Right cardiac atrium (tissue), 5 donors: Measurements from ENCODE around the gene CIROP. TPM values are rescaled to one million over a fixed set of nuclear protein-coding genes. Genes with fewer than 3 reads are reported as not detected.

ENCODE experiments used
- ATAC-seq, 2 donors: fragments of 200-7000 bp; cut with Tn5 transposase; one replicate each; pipeline versions ENCODE4 v1.8.0 to v1.9.1; 2020; ENCODE audit warnings: moderate library complexity in 2 of 2, mild to moderate bottlenecking in 1 of 2
- DNase-seq, 3 donors: peaks; one replicate each; pipeline ENCODE4 v3.0.0-alpha.2; 2020
- H3K27ac ChIP-seq: one replicate; pipeline ENCODE4 v1.5.1; 2013; ENCODE audit warnings: mild to moderate bottlenecking, low read length, control low read depth, moderate library complexity
- H3K27me3 ChIP-seq: one replicate; pipeline ENCODE4 v1.6.1; 2013; ENCODE audit not compliant: control insufficient read depth, insufficient read depth
- H3K4me1 ChIP-seq: one replicate; pipeline ENCODE4 v1.6.1; 2013; ENCODE audit warnings: low read length; ENCODE audit not compliant: control insufficient read depth, insufficient read depth
- H3K4me3 ChIP-seq: one replicate; pipeline ENCODE4 v1.5.1; 2013; ENCODE audit warnings: low read length, control low read depth
- H3K9me3 ChIP-seq: one replicate; pipeline ENCODE4 v1.6.1; 2013; ENCODE audit warnings: low read length; ENCODE audit not compliant: control insufficient read depth
- WGBS: extraction: QIAGEN DNeasy Blood & Tissue Kit; methylation state at CpG from one replicate; pipeline ENCODE4 v1.1.7; 2013; 5-methylcytosine and 5-hydroxymethylcytosine counted together
- intact Hi-C, 4 donors: fragments of 100-400 bp; cut with DNase I; formaldehyde crosslinking; loops; one replicate each; pipeline versions ENCODE4 v1.11.0 to v1.14.0; 2022 to 2023
- polyA plus RNA-seq: library from polyadenylated mRNA; stranded (reverse); fragments of 200-250 nt; gene quantifications from one replicate; pipeline ENCODE4 v1.2.3, GENCODE V29; 2013
- total RNA-seq, 4 donors: library from RNA; stranded (reverse); fragmentation: NEBNext Ultra II Directional; extraction: Animal tissue kit (Norgen Biotek cat#: 25700); gene quantifications; one replicate each; pipeline ENCODE4 v1.2.1, GENCODE V29; 2021
- donor health status: healthy with polysubstance abuse.
- donor health status: DM: no; HTN: yes; CAD: no.
- donor health status: DM: no; HTN: no; CAD: no.
- donor health status: DM: no; HTN: yes; CAD: no; lungs with severe emphysema.
- donor health status: DM: yes; HTN: yes; CAD: no.

The CIROP gene
- total and polyA plus RNA-seq, 5 donors = not detected

- intact Hi-C loops = no loop called here
- no peaks in the 10 kb centered on the region for H3K27me3 ChIP-seq
- H3K9me3 ChIP-seq = no peaks in the 10 kb centered on the region
- no peak overlapping the region for H3K27ac ChIP-seq
- no peak overlapping the region for H3K4me3 ChIP-seq
- WGBS = 35% methylated on average over 4 of the region's 4 CpGs
- ATAC-seq (no peak), DNase-seq (no peak)
- H3K4me1 ChIP-seq = peaks cover 2% of the 10 kb centered on the region
Observed at GRCh38 chr14:23090254-23090636, 14.5 kb downstream of the CIROP start.

- WGBS = 80% methylated on average over 12 of the region's 12 CpGs
- DNase-seq (no peak), ATAC-seq (no peak)
- Histone ChIP-seq H3K4me3 (no peak overlapping the region), H3K9me3 (no peaks in the 10 kb centered on the region), H3K27me3 (no peaks in the 10 kb centered on the region), H3K4me1 (peaks cover 2% of the 10 kb centered on the region), H3K27ac (no peak overlapping the region)
- intact Hi-C loops = no loop called here
Observed at GRCh38 chr14:23089498-23090253, 15.1 kb downstream of the CIROP start.

GRCh38 chr14:23086565-23086964 is 18.2 kb downstream of the CIROP start:
- Histone ChIP-seq H3K9me3 (no peaks in the 10 kb centered on the region), H3K27me3 (no peaks in the 10 kb centered on the region), H3K4me3 (no peak overlapping the region), H3K27ac (no peak overlapping the region), H3K4me1 (peaks cover 2% of the 10 kb centered on the region)
- intact Hi-C loops = no loop called here
- DNase-seq (no peak), ATAC-seq (no peak)
- 87% methylated on average over 1 of the region's 1 CpG for WGBS

DNA sequence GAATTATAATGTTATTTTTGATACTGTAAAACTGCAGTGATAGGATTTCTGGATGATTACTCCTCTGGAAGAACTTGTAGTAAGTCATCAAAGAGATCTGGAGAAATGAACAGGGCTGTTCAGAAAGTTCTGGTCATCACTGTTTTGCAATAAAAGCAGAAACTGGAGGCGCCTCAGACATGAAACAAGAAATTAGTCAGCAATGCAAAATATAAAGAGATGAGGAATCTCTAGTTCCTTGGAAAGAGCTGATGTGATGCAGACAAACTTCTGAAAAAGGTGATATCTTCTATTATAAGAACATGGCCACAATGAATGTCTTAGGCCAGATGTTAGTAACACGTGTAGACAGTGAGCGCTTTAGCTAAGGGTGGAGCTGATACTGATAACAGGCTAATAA is 19.3 kb downstream of the CIROP start:
- H3K27ac ChIP-seq = no peak overlapping the region
- DNase-seq (no peak), ATAC-seq (no peak)
- no peak overlapping the region for H3K4me3 ChIP-seq
- intact Hi-C loops = no loop called here
- H3K4me1 ChIP-seq = peaks cover 2% of the 10 kb centered on the region
- no peaks in the 10 kb centered on the region for H3K27me3 ChIP-seq
- WGBS = 81% methylated on average over 3 of the region's 3 CpGs
- H3K9me3 ChIP-seq = no peaks in the 10 kb centered on the region

GRCh38 chr14:23080474-23080873 is 24.3 kb downstream of the CIROP start:
- Histone ChIP-seq H3K9me3 (no peaks in the 10 kb centered on the region), H3K27ac (no peak overlapping the region), H3K4me1 (peaks cover 2% of the 10 kb centered on the region), H3K4me3 (no peak overlapping the region), H3K27me3 (no peaks in the 10 kb centered on the region)
- intact Hi-C loops = no loop called here
- DNase-seq (no peak), ATAC-seq (no peak)
- WGBS = 72% methylated on average over 1 of the region's 1 CpG

- Histone ChIP-seq H3K4me1 (peaks cover 2% of the 10 kb centered on the region), H3K9me3 (no peaks in the 10 kb centered on the region), H3K27ac (peak overlapping the region; percentile 30), H3K27me3 (no peaks in the 10 kb centered on the region), H3K4me3 (no peak overlapping the region)
- 76% methylated on average over 2 of the region's 2 CpGs for WGBS
- ATAC-seq = no peak
- intact Hi-C loops = no loop called here
- DNase-seq = no peak
Observed at GRCh38 chr14:23079716-23080115, 25.1 kb downstream of the CIROP start.

- ATAC-seq = peak; percentile 79 to 94
- Histone ChIP-seq H3K4me1 (peaks cover 2% of the 10 kb centered on the region), H3K27me3 (no peaks in the 10 kb centered on the region), H3K27ac (no peak overlapping the region), H3K4me3 (no peak overlapping the region), H3K9me3 (no peaks in the 10 kb centered on the region)
- WGBS = 17% methylated on average over 2 of the region's 2 CpGs
- DNase-seq = peak; percentile 55 to 79 (median 62)
- intact Hi-C loops = no loop called here
Observed at GRCh38 chr14:23078692-23079116, 26.1 kb downstream of the CIROP start.

DNA sequence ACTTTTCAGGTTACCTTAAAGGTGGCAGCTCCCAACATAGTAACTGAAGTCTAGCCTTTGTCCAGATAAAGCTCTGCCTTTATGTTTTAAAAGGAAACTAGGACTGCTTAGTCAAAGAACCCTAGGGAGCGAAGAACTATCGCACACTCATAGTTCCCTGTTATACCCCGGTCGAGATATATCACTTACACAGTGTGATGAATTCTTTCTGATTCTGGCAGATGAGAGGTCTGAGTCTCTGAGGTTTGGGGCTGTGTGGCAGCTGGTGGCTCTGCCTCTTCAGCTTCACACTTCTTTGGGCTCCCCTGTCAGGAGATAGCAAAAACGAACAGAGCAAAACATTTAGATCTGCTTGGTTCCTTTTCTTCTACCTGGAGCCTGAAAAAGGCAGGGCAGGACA is 26.8 kb downstream of the CIROP start:
- Histone ChIP-seq H3K9me3 (no peaks in the 10 kb centered on the region), H3K27me3 (no peaks in the 10 kb centered on the region), H3K27ac (peak overlapping the region; percentile 36), H3K4me1 (peaks cover 2% of the 10 kb centered on the region), H3K4me3 (no peak overlapping the region)
- intact Hi-C loops = no loop called here
- ATAC-seq = no peak
- no peak for DNase-seq
- 74% methylated on average over 5 of the region's 5 CpGs for WGBS

- no peak overlapping the region for H3K4me3 ChIP-seq
- no peak overlapping the region for H3K27ac ChIP-seq
- DNase-seq (no peak), ATAC-seq (no peak)
- no peaks in the 10 kb centered on the region for H3K27me3 ChIP-seq
- 54% methylated on average over 5 of the region's 5 CpGs for WGBS
- H3K9me3 ChIP-seq = no peaks in the 10 kb centered on the region
- H3K4me1 ChIP-seq = peaks cover 5% of the 10 kb centered on the region
- intact Hi-C loops = no loop called here
Observed at GRCh38 chr14:23076785-23077408, 27.9 kb downstream of the CIROP start.

DNA sequence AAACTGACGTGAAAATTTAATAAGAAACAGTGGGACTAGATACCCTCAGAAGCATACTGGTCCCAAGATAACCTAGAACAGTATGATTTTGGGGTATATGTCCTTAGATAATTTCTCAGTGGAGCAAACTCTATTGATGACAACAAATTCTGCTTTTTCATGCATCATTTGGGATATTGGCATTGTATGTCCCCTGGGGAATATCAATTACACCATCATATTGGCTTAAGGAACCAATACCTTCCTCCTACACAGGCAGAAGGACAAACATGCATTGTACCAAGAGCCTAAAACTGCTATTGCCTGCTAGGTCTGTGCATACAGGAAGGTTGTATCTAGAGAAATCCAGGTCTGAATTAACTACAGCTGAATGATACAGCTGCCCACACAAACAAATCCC is 29.9 kb downstream of the CIROP start:
- intact Hi-C loops = no loop called here
- Histone ChIP-seq H3K27ac (no peak overlapping the region), H3K27me3 (no peaks in the 10 kb centered on the region), H3K4me1 (peaks cover 6% of the 10 kb centered on the region), H3K9me3 (no peaks in the 10 kb centered on the region), H3K4me3 (no peak overlapping the region)
- DNase-seq (no peak), ATAC-seq (no peak)
- WGBS = 90% methylated on average over 1 of the region's 1 CpG

- H3K27ac ChIP-seq = peak overlapping the region; percentile 65
- H3K27me3 ChIP-seq = no peaks in the 10 kb centered on the region
- WGBS = 40% methylated on average over 5 of the region's 5 CpGs
- intact Hi-C loops = no loop called here
- no peaks in the 10 kb centered on the region for H3K9me3 ChIP-seq
- no peak overlapping the region for H3K4me3 ChIP-seq
- ATAC-seq = peak in 1 of 2 donors; percentile 6
- H3K4me1 ChIP-seq = peaks cover 4% of the 10 kb centered on the region
- DNase-seq = peak in 2 of 3 donors; percentile 18 to 30
Observed at GRCh38 chr14:23071921-23072539, 32.8 kb downstream of the CIROP start.
